Mucosa of rectum (tissue), 2 donors: ENCODE measurements around the gene SNRNP70.

Experiments used
- H3K27ac ChIP-seq, 2 donors: one replicate each; pipeline ENCODE4 v1.7.0; 2013; ENCODE audit warnings: inconsistent platforms in 2 of 2, low read depth in 2 of 2, low read length in 2 of 2
- H3K27me3 ChIP-seq, 2 donors: one replicate each; pipeline ENCODE4 v1.7.0; 2013; ENCODE audit warnings: low read length in 2 of 2; ENCODE audit not compliant: control insufficient read depth in 2 of 2, insufficient read depth in 2 of 2
- H3K36me3 ChIP-seq, 2 donors: one replicate each; pipeline ENCODE4 v1.7.0; 2013; ENCODE audit warnings: low read length in 2 of 2; ENCODE audit not compliant: control insufficient read depth in 2 of 2, insufficient read depth in 2 of 2
- H3K4me1 ChIP-seq, 2 donors: one replicate each; pipeline ENCODE4 v1.7.0; 2013; ENCODE audit warnings: low read length in 2 of 2, mild to moderate bottlenecking in 1 of 2; ENCODE audit not compliant: control insufficient read depth in 2 of 2, insufficient read depth in 2 of 2
- H3K4me3 ChIP-seq, 2 donors: one replicate each; pipeline ENCODE4 v1.7.0; 2013; ENCODE audit warnings: low read length in 2 of 2
- H3K9ac ChIP-seq, 2 donors: one replicate each; pipeline ENCODE4 v1.7.0; 2013; ENCODE audit warnings: low read length in 2 of 2, low read depth in 1 of 2, mild to moderate bottlenecking in 1 of 2
- H3K9me3 ChIP-seq, 2 donors: one replicate each; pipeline ENCODE4 v1.7.0; 2013; ENCODE audit warnings: low read length in 2 of 2; ENCODE audit not compliant: control insufficient read depth in 2 of 2
- donor health status: healthy.
- donor health status: Normal muscosa, but diverticular disease.

Gene SNRNP70

GRCh38 chr19:49098795-49099194, 13.5 kb downstream of the SNRNP70 start:
- Histone ChIP-seq H3K9ac (no peak overlapping the region), H3K27me3 (no peaks in the 10 kb centered on the region), H3K36me3 (peaks cover 51 to 72% of the 10 kb centered on the region in 2 donors), H3K4me3 (no peak overlapping the region), H3K9me3 (no peaks in the 10 kb centered on the region), H3K27ac (no peak overlapping the region), H3K4me1 (no peaks in the 10 kb centered on the region)

- no peak overlapping the region for H3K27ac ChIP-seq
- no peaks in the 10 kb centered on the region for H3K27me3 ChIP-seq
- no peaks in the 10 kb centered on the region for H3K9me3 ChIP-seq
- H3K36me3 ChIP-seq, result peaks cover 53 to 67% of the 10 kb centered on the region in 2 donors
- H3K9ac ChIP-seq, result no peak overlapping the region
- H3K4me3 ChIP-seq, result no peak overlapping the region
- H3K4me1 ChIP-seq, result no peaks in the 10 kb centered on the region
These were observed 15.9 kb downstream of the SNRNP70 start for GRCh38 chr19:49101160-49101559.

- Histone ChIP-seq H3K27me3 (no peaks in the 10 kb centered on the region), H3K9ac (no peak overlapping the region), H3K9me3 (no peaks in the 10 kb centered on the region), H3K4me1 (no peaks in the 10 kb centered on the region), H3K4me3 (no peak overlapping the region), H3K36me3 (peaks cover 59 to 68% of the 10 kb centered on the region in 2 donors), H3K27ac (no peak overlapping the region)
These were observed 17.1 kb downstream of the SNRNP70 start for GRCh38 chr19:49102303-49102702.

GRCh38 chr19:49103331-49104085, 18.3 kb downstream of the SNRNP70 start:
- H3K27ac ChIP-seq, result no peak overlapping the region
- no peak overlapping the region for H3K4me3 ChIP-seq
- H3K9ac ChIP-seq, result no peak overlapping the region
- peaks cover 63 to 64% of the 10 kb centered on the region in 2 donors for H3K36me3 ChIP-seq
- H3K27me3 ChIP-seq, result no peaks in the 10 kb centered on the region
- no peaks in the 10 kb centered on the region for H3K9me3 ChIP-seq
- H3K4me1 ChIP-seq, result no peaks in the 10 kb centered on the region

GRCh38 chr19:49104229-49104864, 19.1 kb downstream of the SNRNP70 start:
- peaks cover 62 to 64% of the 10 kb centered on the region in 2 donors for H3K36me3 ChIP-seq
- H3K27ac ChIP-seq, result no peak overlapping the region
- H3K27me3 ChIP-seq, result no peaks in the 10 kb centered on the region
- no peaks in the 10 kb centered on the region for H3K9me3 ChIP-seq
- no peaks in the 10 kb centered on the region for H3K4me1 ChIP-seq
- H3K4me3 ChIP-seq, result no peak overlapping the region
- H3K9ac ChIP-seq, result no peak overlapping the region

- Histone ChIP-seq H3K9me3 (no peaks in the 10 kb centered on the region), H3K36me3 (peaks cover 50 to 51% of the 10 kb centered on the region in 2 donors), H3K27me3 (no peaks in the 10 kb centered on the region), H3K27ac (no peak overlapping the region), H3K4me1 (no peaks in the 10 kb centered on the region), H3K9ac (no peak overlapping the region), H3K4me3 (no peak overlapping the region)
These were observed 21.4 kb downstream of the SNRNP70 start for GRCh38 chr19:49106648-49107135.

GRCh38 chr19:49107625-49108459, 22.6 kb downstream of the SNRNP70 start:
- Histone ChIP-seq H3K4me1 (no peaks in the 10 kb centered on the region), H3K4me3 (no peak overlapping the region), H3K27ac (no peak overlapping the region), H3K9me3 (no peaks in the 10 kb centered on the region), H3K9ac (no peak overlapping the region), H3K27me3 (no peaks in the 10 kb centered on the region), H3K36me3 (peaks cover 40 to 41% of the 10 kb centered on the region in 2 donors)

- Histone ChIP-seq H3K36me3 (peaks cover 36 to 37% of the 10 kb centered on the region in 2 donors), H3K4me1 (peaks cover 5% of the 10 kb centered on the region in 2 donors), H3K4me3 (no peak overlapping the region), H3K9me3 (no peaks in the 10 kb centered on the region), H3K27ac (no peak overlapping the region), H3K27me3 (no peaks in the 10 kb centered on the region), H3K9ac (no peak overlapping the region)
These were observed 23.8 kb downstream of the SNRNP70 start for GRCh38 chr19:49109051-49109450.

GRCh38 chr19:49109569-49110233, 24.4 kb downstream of the SNRNP70 start:
- Histone ChIP-seq H3K36me3 (peaks cover 33 to 34% of the 10 kb centered on the region in 2 donors), H3K9me3 (no peaks in the 10 kb centered on the region), H3K27ac (no peak overlapping the region)

More at GRCh38 chr19:49109569-49110233, 24.4 kb downstream of the SNRNP70 start:
- no peaks in the 10 kb centered on the region for H3K27me3 ChIP-seq
- no peak overlapping the region for H3K9ac ChIP-seq
- no peak overlapping the region for H3K4me3 ChIP-seq
- H3K4me1 ChIP-seq, result peaks cover 5 to 6% of the 10 kb centered on the region in 2 donors
